ENCODE data around the gene GCAT. TPM values are rescaled to one million over a fixed set of nuclear protein-coding genes. Genes with fewer than 3 reads are reported as not detected.

Gene GCAT
- total RNA-seq, 1 experiment from 2014 or later, result 39.4 TPM

DNA sequence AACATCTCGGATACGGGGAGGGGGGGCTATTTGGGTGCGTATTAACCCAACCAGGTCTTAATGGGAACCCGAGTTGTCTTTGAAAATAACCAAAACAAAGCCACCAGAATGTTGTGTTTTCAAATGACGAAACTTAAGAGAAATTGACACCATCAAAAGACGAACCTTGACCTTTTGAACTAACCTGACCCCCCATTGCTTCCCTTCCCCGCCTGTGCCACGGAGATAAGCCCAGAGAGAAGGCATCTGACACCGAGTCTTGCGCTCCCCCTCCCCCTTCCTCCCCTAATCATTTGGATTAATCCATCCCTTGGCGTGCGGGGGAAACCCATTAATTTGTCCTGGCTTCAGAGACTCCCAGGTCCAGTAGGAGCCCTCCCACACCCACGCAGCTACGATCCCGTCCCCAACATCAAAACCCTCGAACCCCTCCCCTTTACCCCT is 4.5 kb upstream of the GCAT start:
- Histone ChIP-seq H3K36me3 (no peaks in the 10 kb centered on the region), H3K27me3 (peaks cover 4% of the 10 kb centered on the region; the same call in 1 of the 2 replicates), H3K4me3 (no peak overlapping the region), H3K9me3 (no peaks in the 10 kb centered on the region)
- no peak for DNase-seq

DNA sequence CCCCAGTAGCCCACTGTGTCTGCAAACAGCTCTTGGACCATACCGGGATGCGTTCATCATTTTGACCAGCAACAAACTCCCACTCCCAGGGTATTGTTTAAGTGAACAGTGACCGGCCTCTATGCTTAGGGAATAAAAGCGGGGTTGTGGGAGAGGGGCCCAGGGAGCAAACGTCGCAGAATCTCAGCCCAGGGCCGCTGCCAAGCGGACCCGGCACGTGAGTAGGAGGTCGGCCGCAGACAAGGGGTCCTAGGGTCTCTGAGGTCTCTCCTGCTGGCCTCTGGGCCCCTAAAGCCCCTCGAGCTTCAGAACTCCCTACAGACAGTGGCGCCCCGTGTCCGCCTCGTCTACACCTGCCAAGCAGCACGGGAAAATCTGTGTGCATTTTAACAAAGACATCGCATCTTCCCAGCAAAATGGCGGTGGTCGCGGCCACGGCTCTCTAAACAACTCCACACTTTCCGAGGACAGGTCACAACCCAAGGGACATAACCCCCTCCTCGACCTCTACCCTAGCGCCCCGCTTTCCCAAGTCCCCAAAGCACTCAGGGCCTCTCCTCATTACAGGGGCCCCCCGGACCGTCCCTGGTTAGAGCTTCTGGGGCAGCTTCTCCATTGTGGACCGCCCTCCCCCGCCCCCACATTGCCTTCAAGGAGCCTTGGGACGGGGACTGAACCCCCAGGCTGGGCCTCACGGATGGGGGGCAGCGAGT is 3.9 kb upstream of the GCAT start:
- H3K27me3 ChIP-seq, result peaks cover 4% of the 10 kb centered on the region; the same call in 1 of the 2 replicates
- no peaks in the 10 kb centered on the region for H3K9me3 ChIP-seq
- no peak for DNase-seq
- no peaks in the 10 kb centered on the region for H3K36me3 ChIP-seq
- no peak overlapping the region for H3K4me3 ChIP-seq

DNA sequence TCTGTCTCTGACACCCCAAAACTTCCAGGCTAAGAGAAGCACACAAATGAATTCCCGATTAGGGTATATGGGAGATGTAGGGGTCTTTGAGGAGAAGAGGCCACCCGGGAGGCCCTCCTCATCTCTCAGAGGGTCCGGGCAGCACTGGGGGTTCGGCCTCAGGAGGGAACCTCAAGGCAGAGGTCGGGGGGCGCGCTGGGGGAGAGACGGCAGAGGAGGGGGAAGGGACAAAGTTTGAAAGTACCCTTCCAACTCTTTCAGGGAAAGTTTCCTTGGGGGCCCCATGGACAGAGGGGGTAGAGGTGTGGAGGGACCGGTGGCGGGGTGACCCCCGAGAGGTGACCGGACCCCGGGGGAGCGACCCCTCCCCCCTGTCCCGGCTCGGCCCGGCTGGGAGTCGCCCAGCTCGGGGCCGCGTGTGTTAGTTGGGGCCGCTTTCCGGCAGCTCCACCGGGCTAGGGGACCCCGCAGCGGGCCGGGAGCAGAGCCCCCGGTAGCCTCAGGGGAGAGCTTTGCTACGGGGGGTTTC is 3.3 kb upstream of the GCAT start:
- no peaks in the 10 kb centered on the region for H3K36me3 ChIP-seq
- H3K27me3 ChIP-seq, result peaks cover 4% of the 10 kb centered on the region; the same call in 1 of the 2 replicates
- peak overlapping the region; percentile 40 for H3K4me3 ChIP-seq
- H3K9me3 ChIP-seq, result no peaks in the 10 kb centered on the region
- DNase-seq, result no peak

DNA sequence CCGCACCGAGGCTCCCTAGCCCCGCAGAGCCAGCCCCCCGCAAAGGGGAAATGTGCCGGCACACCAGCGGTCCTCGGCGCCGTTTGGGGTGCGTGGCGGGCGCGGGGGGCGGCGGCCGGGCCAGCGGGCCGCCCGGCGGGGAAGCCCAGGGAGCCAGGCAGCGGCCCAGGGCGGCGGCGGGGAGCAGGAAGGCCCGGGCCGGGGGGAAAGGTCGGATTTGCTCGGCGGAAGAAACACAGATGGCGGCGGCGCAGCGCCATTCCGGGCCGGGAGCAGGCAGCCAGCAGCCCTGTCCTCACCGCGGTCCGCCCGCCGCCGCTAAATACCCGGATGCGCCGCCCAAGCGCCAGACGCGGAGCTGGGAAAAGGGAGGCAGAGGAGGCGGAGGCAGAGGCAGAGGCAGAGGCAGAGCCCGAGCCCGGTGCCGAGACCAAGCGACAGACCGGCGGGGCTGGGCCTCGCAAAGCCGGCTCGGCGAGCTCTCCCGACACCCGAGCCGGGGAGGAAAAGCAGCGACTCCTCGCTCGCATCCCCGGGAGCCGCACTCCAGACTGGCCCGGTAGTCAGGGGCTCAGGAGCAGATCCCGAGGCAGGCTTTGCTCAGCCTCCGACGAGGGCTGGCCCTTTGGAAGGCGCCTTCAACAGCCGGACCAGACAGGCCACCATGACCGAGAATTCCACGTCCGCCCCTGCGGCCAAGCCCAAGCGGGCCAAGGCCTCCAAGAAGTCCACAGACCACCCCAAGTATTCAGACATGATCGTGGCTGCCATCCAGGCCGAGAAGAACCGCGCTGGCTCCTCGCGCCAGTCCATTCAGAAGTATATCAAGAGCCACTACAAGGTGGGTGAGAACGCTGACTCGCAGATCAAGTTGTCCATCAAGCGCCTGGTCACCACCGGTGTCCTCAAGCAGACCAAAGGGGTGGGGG is 2.6 kb upstream of the GCAT start:
- Histone ChIP-seq H3K27me3 (peaks cover 4% of the 10 kb centered on the region; the same call in 1 of the 2 replicates), H3K9me3 (no peaks in the 10 kb centered on the region), H3K4me3 (peak overlapping the region; percentile 40), H3K36me3 (no peaks in the 10 kb centered on the region)
- DNase-seq, result peak; percentile 78

DNA sequence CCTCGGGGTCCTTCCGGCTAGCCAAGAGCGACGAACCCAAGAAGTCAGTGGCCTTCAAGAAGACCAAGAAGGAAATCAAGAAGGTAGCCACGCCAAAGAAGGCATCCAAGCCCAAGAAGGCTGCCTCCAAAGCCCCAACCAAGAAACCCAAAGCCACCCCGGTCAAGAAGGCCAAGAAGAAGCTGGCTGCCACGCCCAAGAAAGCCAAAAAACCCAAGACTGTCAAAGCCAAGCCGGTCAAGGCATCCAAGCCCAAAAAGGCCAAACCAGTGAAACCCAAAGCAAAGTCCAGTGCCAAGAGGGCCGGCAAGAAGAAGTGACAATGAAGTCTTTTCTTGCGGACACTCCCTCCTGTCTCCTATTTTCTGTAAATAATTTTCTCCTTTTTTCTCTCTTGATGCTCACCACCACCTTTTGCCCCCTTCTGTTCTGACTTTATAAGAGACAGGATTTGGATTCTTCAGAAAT is 1.9 kb upstream of the GCAT start:
- Histone ChIP-seq H3K9me3 (no peaks in the 10 kb centered on the region), H3K27me3 (peaks cover 4% of the 10 kb centered on the region; the same call in 1 of the 2 replicates), H3K4me3 (no peak overlapping the region), H3K36me3 (no peaks in the 10 kb centered on the region)
- no peak for DNase-seq

DNA sequence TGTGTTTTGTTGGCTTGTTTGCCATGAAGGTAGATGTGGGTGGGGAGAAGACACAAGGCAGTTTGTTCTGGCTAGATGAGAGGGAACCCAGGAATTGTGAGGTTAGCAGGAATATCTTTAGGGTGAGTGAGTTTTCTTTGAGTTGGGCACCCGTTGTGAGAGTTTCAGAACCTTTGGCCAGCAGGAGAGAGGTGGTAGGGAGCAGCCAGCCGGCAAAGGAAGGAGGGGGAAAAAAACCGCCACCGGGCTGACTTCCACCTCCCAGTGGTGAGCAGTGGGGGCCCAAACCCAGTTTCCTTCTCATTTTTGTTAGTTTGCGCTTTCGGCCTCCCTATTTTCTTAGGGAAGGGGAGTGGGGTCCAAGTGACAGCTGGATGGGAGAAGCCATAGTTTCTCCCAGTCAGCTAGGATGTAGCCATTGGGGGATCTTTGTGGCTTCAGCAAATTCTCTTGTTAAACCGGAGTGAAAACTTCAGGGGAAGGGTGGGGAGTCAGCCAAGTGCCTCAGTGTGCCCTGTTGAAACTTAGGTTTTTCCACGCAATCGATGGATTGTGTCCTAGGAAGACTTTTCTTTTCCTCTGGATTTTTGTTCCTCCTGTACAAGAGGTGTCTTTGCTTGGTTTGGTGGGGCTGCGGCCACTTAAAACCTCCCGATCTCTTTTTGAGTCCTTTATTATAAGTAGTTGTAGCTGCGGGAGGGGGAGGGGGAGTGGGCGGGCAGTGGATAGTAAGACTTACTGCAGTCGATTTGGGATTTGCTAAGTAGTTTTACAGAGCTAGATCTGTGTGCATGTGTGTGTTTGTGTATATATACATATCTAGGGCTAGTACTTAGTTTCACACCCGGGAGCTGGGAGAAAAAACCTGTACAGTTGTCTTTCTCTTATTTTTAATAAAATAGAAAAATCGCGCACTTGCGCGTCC is 1.1 kb upstream of the GCAT start:
- H3K4me3 ChIP-seq, result peak overlapping the region; percentile 60
- no peaks in the 10 kb centered on the region for H3K36me3 ChIP-seq
- peak; percentile 22 for DNase-seq
- H3K27me3 ChIP-seq, result peaks cover 4% of the 10 kb centered on the region; the same call in 1 of the 2 replicates
- H3K9me3 ChIP-seq, result no peaks in the 10 kb centered on the region

DNA sequence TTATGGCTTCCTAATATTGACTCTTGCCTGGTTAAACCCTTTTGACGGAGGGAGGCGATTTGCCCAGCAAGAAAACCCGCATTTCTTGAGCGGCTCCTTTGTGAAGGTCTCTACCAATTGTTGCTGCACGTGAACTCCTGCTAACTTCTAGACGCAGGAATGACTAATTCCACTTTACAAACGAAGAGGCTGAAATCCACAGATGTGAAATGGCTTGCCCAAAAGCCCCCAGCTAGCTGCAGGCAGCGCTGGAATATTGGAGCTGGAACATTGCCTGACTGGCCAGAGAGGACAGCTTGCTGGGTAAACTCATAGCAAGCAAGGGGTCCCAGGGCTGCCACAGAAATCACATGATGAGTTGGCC is 542 bp downstream of the GCAT start:
- no peak for DNase-seq
- peak overlapping the region; percentile 60 for H3K4me3 ChIP-seq
- no peaks in the 10 kb centered on the region for H3K9me3 ChIP-seq
- peaks cover 4% of the 10 kb centered on the region; the same call in 1 of the 2 replicates for H3K27me3 ChIP-seq
- no peaks in the 10 kb centered on the region for H3K36me3 ChIP-seq

DNA sequence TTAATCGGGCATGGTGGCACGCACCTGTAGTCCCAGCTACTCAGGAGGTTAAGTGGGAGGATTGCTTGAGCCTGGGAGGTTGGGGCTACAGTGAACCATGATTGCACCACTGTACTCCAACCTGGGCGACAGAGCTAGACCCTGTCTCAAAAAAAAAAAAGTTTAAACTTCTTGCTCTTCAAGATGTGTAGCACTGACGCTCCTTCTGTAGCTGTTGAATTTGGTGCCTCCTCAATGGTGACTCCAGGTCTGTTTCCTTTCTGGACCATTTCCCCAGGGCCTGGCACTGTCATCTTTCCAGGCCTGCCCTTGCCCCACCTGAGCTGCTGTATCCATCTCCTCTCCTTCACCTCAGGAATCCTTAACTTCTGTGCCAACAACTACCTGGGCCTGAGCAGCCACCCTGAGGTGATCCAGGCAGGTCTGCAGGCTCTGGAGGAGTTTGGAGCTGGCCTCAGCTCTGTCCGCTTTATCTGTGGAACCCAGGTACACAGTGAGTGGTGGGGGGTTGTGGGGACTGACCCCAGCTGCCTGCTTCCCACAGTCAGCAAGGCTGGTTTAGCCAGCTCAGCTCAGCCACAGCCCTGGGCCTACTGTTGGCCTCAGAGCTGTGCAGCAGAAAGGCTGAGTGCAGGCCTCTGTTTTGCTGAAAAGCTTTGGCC is 2.1 kb downstream of the GCAT start:
- Histone ChIP-seq H3K36me3 (no peaks in the 10 kb centered on the region), H3K27me3 (peaks cover 4% of the 10 kb centered on the region; the same call in 1 of the 2 replicates), H3K9me3 (no peaks in the 10 kb centered on the region), H3K4me3 (no peak overlapping the region)
- DNase-seq, result no peak

DNA sequence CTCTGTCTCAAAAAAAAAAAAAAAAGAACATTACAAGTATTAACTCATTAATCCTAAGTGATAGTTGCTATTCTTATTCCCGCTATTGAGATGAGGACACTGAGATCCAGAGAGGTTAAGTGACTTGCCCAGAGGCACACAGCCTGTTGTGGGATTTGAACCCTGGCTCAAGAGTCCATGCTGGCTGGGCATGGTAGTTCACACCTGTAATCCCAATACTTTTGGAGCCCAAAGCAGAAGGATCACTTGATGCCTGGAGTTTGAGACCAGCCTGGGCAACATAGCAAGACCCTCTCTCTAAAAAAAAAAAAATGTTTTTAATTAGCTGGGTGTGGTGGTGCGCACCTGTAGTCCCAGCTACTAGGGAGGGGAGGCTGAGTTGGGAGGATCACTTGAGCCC is 4.1 kb downstream of the GCAT start:
- DNase-seq, result no peak
- Histone ChIP-seq H3K27me3 (no peaks in the 10 kb centered on the region), H3K9me3 (no peaks in the 10 kb centered on the region), H3K4me3 (no peak overlapping the region), H3K36me3 (no peaks in the 10 kb centered on the region)

DNA sequence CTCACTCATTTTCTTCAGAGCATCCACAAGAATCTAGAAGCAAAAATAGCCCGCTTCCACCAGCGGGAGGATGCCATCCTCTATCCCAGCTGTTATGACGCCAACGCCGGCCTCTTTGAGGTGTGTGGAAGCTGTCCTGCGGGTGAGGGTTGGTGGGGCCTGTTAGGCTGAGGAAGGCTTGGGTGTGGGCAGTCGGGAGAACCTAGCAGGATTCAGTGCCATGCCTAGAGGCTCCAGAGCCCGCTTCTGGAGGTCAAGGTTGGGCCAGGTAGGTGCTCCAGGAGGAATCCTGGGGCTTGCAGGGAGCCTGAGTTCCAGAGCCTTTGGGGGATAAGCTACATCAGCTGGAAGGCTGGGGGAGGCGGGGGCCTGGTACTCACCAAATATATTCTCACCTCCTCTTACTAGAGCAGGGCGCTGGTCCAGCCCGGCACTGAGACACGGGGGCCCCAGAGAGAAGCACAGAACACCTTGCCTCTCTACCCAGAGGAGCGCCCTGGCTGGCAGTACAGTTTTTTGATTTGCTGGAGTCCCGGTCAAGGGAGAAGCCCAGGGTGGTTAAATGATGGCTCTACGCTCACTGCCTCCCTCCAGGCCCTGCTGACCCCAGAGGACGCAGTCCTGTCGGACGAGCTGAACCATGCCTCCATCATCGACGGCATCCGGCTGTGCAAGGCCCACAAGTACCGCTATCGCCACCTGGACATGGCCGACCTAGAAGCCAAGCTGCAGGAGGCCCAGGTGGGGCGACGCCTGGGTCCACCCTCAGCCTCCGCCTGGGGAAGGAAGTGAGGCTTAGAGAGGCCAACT is 5.3 kb downstream of the GCAT start:
- H3K27me3 ChIP-seq, result no peaks in the 10 kb centered on the region
- no peaks in the 10 kb centered on the region for H3K36me3 ChIP-seq
- no peaks in the 10 kb centered on the region for H3K9me3 ChIP-seq
- no peak for DNase-seq
- no peak overlapping the region for H3K4me3 ChIP-seq

DNA sequence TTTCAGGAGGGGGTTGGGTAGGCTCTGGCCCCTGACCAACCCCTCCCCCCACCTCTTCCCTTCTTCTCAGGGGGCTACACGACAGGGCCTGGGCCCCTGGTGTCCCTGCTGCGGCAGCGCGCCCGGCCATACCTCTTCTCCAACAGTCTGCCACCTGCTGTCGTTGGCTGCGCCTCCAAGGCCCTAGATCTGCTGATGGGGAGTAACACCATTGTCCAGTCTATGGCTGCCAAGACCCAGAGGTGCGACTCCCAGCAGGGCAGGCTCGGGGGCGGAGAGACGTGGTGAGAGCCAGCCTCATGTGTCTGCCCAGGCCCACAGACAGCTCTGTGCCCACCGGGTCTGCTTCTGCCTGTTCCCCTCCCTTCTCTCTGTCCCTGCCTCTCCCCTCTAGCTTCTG is 7.9 kb downstream of the GCAT start:
- no peaks in the 10 kb centered on the region for H3K36me3 ChIP-seq

DNA sequence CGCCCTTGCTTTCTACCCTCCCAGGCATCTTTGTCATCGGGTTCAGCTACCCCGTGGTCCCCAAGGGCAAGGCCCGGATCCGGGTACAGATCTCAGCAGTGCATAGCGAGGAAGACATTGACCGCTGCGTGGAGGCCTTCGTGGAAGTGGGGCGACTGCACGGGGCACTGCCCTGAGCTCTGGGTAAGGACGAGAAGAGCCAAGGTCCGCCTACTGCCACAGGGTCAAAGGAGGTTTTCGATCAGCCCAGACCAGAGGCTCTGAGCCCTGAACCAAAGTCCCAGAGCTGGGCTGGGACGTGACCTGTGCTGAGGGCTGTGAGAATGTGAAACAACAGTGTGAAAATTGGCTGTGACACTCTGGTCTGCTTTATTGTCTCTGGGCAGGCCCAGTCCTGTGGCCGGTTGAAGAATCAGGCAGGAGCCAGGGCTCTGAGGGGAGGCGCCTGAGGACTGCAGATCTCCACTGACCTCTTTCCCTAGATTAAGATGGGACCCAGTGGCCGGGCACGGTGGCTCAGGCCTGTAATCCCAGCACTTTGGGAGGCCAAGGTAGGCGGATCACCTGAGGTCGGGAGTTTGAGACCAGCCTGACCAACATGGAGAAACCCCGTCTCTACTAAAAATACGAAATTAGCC is 8.9 kb downstream of the GCAT start:
- no peak for DNase-seq
- H3K27me3 ChIP-seq, result no peaks in the 10 kb centered on the region
- no peaks in the 10 kb centered on the region for H3K36me3 ChIP-seq
- H3K4me3 ChIP-seq, result no peak overlapping the region
- no peaks in the 10 kb centered on the region for H3K9me3 ChIP-seq

More for the DNA sequence above, 7.9 kb downstream of the GCAT start:
- H3K4me3 ChIP-seq, result no peak overlapping the region
- H3K27me3 ChIP-seq, result no peaks in the 10 kb centered on the region
- no peaks in the 10 kb centered on the region for H3K9me3 ChIP-seq
- no peak for DNase-seq

DNA sequence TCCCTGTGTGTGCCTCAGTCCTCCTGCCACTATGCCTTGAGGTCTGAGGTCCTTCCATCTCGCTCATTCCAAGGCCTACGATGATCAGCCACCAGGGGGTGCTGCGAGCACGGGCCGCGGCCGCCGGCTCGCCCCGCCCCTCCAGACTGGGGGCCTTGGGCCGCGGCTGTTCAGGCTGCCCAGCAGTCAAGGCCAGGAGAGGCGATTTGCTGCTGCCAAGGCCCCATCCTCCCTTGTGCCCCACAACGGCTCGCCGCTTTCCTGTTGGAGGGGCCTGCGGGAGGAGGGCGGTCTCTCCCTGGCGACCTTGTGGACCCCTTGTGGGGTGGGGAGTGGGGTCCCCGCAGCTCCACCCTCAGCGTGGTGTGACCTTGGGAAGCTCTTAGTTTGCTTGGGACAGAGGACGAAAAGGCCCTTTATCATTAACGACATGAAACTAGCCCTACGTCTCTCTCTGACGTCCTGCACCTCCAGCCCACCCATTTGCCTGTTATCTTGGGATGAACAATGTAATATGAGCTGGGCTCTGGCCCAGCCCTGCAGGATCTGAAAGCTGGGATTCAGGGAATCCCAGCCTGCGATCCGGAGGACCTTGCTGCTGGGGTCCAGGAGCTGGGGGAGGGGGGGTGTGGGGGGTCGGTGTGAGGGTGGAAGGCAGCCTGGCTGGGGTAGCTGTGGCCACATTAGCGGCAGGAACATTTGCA is 10.1 kb downstream of the GCAT start:
- DNase-seq, result peak; percentile 70
- H3K27me3 ChIP-seq, result no peaks in the 10 kb centered on the region

DNA sequence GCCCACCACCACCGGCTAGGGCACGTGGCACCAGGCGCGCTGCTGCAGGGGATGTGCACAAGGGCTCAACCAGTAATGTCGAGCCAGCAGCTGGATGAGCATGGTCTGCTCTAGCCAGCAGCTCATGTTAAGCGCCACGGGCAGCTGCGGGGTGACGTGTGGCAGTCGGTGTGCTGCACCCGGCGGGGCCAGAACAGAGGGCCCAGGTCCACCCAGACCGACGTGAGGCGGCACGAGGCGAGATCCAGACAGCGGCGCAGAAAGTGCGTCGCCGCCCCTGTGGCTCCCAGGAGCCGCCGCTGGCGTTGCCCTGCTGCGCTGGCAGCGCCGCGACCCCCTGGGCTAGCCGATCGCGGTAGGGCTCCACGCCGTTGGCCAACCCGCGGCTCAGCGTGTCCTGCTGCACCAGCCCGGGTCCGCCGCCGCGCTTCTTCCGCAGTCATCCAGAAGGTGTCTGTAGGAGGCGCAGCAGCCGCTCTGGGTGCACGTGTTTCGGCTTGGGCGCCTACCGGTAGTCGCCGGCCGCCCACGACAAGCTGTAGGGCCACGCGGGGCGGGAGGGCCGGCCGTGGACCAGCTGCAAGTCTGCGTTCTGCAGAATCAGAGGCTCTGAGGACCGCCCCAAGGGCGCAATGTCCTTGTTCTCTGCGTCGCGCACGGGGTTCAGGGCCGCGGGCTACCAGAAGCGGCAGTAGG is 10.8 kb downstream of the GCAT start:
- no peak overlapping the region for H3K4me3 ChIP-seq
- H3K27me3 ChIP-seq, result no peaks in the 10 kb centered on the region
- H3K9me3 ChIP-seq, result no peaks in the 10 kb centered on the region
- no peaks in the 10 kb centered on the region for H3K36me3 ChIP-seq
- DNase-seq, result no peak

More for the DNA sequence above, 10.1 kb downstream of the GCAT start:
- Histone ChIP-seq H3K4me3 (no peak overlapping the region), H3K36me3 (no peaks in the 10 kb centered on the region), H3K9me3 (no peaks in the 10 kb centered on the region)
